Parathyroid adenoma (tissue), 2 donors: ENCODE results near the gene PTX4.
"Not testable (repeated sequence)": the region's sequence is repeated elsewhere in the genome, so short reads cannot be mapped to it uniquely, and the experiment has no call there.

Experiments used
- H2AFZ ChIP-seq: fragments of 300-600 bp; sonication (generic); one replicate; pipeline ENCODE4 v1.7.0; 2017; ENCODE audit warnings: antibody characterized with exemption, mild to moderate bottlenecking
- H3K27ac ChIP-seq: fragments of 300-600 bp; sonication (generic); one replicate; pipeline ENCODE4 v1.7.0; 2017
- H3K27me3 ChIP-seq: fragments of 300-600 bp; sonication (generic); one replicate; pipeline ENCODE4 v1.7.0; 2017; ENCODE audit warnings: low read length; ENCODE audit not compliant: control insufficient read depth, insufficient read depth
- H3K36me3 ChIP-seq: fragments of 300-600 bp; sonication (generic); one replicate; pipeline ENCODE4 v1.7.0; 2017; ENCODE audit warnings: low read length; ENCODE audit not compliant: control insufficient read depth, insufficient read depth
- H3K4me1 ChIP-seq: fragments of 300-600 bp; sonication (generic); one replicate; pipeline ENCODE4 v1.7.0; 2017; ENCODE audit warnings: control low read depth
- H3K4me2 ChIP-seq: fragments of 300-600 bp; sonication (generic); one replicate; pipeline ENCODE4 v1.7.0; 2017; ENCODE audit warnings: low read length
- H3K4me3 ChIP-seq: fragments of 300-600 bp; sonication (generic); one replicate; pipeline ENCODE4 v1.7.0; 2017; ENCODE audit warnings: low read depth, low read length
- H3K79me2 ChIP-seq: fragments of 300-600 bp; sonication (generic); one replicate; pipeline ENCODE4 v1.7.0; 2017; ENCODE audit warnings: control low read depth
- H3K9ac ChIP-seq: fragments of 300-600 bp; sonication (generic); one replicate; pipeline ENCODE4 v1.7.0; 2017; ENCODE audit warnings: mild to moderate bottlenecking
- H3K9me3 ChIP-seq: fragments of 300-600 bp; sonication (generic); one replicate; pipeline ENCODE4 v1.7.0; 2017; ENCODE audit warnings: low read length; ENCODE audit not compliant: control insufficient read depth
- TF ChIP-seq, protein P1 (sequence below): fragments of 300-600 bp; sonication (generic); IDR thresholded peaks from one replicate; pipeline ENCODE4 v1.7.0; 2017; ENCODE audit warnings: antibody characterized with exemption, mild to moderate bottlenecking
- donor health status: primary hyperparathyroidism.

PTX4 gene

DNA sequence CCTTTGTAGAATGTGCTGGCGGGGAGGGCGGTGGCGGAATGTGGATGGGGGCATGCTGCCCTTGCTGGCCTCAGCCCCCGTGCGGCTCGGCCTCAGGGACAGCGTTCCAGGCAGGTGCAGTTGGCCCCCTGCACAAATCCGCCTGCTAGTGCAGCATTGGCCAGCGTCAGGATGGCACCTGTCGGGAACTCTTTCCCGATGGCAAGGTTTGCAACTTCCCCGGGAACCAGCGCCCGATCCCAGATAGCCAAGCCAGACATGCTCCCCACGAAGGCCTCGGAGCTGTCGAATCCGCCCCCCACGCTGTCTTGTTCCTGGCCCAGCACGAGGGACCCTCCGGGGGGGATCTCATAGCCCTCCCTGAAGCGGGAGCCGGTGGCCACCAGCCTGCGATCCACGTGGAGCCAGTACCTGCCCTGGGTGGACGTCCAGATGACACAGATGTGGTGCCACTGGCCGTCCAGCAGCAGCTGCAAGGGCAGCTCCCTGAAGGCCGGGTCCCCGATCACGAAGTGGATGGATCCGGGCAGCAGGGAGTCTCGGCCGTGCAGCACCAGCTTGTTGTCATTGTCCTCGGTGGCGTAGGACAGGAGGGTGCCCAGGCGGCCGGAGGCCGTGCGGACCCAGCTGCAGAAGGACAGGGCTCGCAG lies 2.8 kb downstream of the PTX4 start:
- no peak overlapping the region for H2AFZ ChIP-seq
- H3K4me1 ChIP-seq: no peaks in the 10 kb centered on the region
- H3K9me3 ChIP-seq: no peaks in the 10 kb centered on the region
- H3K27ac ChIP-seq: no peak overlapping the region
- TF ChIP-seq, protein P1, sequence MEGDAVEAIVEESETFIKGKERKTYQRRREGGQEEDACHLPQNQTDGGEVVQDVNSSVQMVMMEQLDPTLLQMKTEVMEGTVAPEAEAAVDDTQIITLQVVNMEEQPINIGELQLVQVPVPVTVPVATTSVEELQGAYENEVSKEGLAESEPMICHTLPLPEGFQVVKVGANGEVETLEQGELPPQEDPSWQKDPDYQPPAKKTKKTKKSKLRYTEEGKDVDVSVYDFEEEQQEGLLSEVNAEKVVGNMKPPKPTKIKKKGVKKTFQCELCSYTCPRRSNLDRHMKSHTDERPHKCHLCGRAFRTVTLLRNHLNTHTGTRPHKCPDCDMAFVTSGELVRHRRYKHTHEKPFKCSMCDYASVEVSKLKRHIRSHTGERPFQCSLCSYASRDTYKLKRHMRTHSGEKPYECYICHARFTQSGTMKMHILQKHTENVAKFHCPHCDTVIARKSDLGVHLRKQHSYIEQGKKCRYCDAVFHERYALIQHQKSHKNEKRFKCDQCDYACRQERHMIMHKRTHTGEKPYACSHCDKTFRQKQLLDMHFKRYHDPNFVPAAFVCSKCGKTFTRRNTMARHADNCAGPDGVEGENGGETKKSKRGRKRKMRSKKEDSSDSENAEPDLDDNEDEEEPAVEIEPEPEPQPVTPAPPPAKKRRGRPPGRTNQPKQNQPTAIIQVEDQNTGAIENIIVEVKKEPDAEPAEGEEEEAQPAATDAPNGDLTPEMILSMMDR: no peak
- H3K4me2 ChIP-seq: no peak overlapping the region
- H3K9ac ChIP-seq: no peak overlapping the region
- no peaks in the 10 kb centered on the region for H3K36me3 ChIP-seq
- no peaks in the 10 kb centered on the region for H3K79me2 ChIP-seq
- no peak overlapping the region for H3K4me3 ChIP-seq
- H3K27me3 ChIP-seq: no peaks in the 10 kb centered on the region

DNA sequence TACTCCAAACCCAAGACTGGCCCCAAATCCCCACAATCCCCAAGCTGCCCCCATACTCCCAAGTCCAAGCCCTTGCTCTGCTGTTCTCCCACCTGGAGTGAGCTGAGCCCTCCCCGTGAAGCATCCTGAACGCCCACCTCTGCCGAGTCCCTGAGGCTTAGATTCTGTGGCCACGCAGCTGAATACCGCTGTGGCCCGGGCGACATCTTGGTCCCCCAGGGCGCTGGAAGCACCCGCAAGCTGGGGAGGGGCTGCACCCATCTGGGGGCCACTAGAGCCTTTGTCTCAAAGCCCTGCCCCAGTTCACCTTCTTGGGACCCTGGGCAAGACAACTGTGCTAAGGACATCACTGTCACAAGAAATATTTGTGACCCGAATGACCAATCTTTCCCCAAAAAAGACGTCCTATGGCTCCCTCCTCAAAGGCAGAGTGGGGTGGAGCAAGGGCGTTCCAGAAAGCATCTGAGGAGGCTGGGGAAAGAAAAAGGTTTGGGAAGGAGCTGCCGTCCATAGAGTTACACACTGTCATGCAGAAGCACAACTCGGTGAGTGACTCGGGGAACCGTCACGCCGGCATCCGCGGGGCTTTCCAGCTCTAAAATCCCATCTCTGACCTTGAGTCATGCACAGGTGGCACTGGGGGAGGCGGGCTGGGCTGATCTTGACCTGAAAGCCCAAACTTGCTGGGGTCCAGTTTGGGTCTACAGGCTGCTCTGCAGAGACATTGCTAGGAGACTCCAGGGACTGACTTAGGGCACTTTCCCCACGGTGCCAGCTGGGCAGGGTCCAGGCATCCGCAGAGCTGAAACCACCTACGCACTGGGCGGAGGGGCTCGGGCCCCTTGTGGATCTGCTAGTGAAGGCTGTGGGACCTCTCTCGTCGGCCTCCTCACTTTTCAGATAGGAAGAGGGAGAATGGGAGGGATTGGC lies 6.6 kb downstream of the PTX4 start:
- Histone ChIP-seq H3K9ac (no peak overlapping the region), H3K27ac (no peak overlapping the region), H3K4me2 (no peak overlapping the region), H3K79me2 (no peaks in the 10 kb centered on the region), H3K36me3 (no peaks in the 10 kb centered on the region), H3K27me3 (no peaks in the 10 kb centered on the region), H2AFZ (no peak overlapping the region), H3K9me3 (no peaks in the 10 kb centered on the region), H3K4me3 (no peak overlapping the region), H3K4me1 (no peaks in the 10 kb centered on the region)
- TF ChIP-seq, protein P1: no peak

DNA sequence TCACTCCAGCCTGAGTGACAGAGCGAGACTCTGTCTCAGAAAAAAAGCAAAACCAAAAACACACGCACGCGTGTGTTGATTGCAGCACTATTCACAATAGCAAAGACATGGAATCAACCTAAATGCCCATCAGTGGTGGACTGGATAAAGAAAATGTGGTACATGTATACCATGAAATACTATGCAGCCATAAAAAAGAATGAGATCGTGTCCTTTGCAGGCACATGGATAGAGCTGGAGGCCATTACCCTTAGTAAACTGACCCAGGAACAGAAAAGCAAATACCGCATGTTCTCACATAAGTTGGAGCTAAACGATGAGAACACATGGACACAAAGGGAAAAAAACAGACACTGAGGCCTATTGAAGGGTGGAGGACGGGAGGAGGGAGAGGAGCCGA lies 9.8 kb downstream of the PTX4 start:
- not testable (repeated sequence) for H3K27ac ChIP-seq, H3K4me1 ChIP-seq, H3K27me3 ChIP-seq, H2AFZ ChIP-seq, H3K9me3 ChIP-seq, H3K4me2 ChIP-seq, H3K9ac ChIP-seq, H3K79me2 ChIP-seq, H3K4me3 ChIP-seq, H3K36me3 ChIP-seq

DNA sequence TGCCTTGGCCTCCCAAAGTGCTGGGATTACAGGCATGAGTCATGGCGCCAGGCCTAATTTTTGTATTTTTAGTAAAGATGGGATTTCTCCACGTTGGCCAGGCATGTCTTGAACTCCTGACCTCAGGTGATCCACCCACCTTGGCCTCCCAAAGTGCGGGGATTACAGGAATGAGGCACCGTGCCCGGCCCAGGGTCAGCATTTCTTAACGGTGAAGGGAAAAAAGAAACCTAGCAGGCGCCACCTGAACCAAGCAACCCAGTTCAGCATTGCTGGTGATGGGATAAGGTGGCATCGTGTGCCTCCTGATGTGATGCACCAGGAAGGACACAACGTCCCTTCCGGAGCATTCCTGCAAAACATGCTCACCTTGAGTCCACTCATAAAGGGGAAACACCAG lies 11.7 kb downstream of the PTX4 start:
- Histone ChIP-seq H3K4me2 (no peak overlapping the region), H3K79me2 (peaks cover 17% of the 10 kb centered on the region), H3K4me1 (peaks cover 4% of the 10 kb centered on the region), H3K9me3 (no peaks in the 10 kb centered on the region), H3K36me3 (no peaks in the 10 kb centered on the region), H3K9ac (no peak overlapping the region), H2AFZ (no peak overlapping the region), H3K27me3 (no peaks in the 10 kb centered on the region), H3K4me3 (no peak overlapping the region), H3K27ac (no peak overlapping the region)
- TF ChIP-seq, protein P1: no peak

DNA sequence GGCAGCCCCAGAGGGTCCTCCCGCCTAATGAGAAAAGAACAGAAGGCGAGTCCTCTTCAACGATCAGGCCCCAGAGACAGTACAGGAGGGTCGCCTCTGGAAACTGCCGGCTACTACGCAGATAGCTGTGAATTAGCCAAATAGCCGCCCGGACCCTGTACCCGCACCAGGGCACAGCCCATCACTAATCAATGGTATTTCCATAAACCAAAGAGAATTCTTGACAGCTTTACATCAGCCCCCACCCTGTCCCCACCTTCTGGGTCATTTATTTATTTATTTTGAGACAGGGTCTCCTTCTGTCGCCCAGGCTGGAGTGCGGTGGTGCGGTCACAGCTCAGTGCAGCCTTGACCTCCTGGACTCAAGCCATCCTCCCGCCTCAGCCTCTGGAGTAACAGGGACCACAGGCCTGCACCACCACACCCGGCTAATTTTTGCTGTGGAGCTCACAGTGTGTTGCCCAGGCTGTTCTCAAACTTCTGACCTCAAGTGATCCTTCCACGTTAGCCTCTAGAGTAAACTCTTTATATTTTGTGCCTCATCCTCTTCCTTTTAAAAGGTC lies 13.1 kb downstream of the PTX4 start:
- H3K79me2 ChIP-seq: peaks cover 17% of the 10 kb centered on the region
- peak overlapping the region; percentile 90 for H2AFZ ChIP-seq
- peak overlapping the region; percentile 91 for H3K9ac ChIP-seq
- H3K4me1 ChIP-seq: peaks cover 4% of the 10 kb centered on the region
- H3K4me2 ChIP-seq: peak overlapping the region; percentile 99
- no peaks in the 10 kb centered on the region for H3K36me3 ChIP-seq
- H3K27ac ChIP-seq: peak overlapping the region; percentile 63
- H3K4me3 ChIP-seq: peak overlapping the region; percentile 96
- TF ChIP-seq, protein P1: no peak
- no peaks in the 10 kb centered on the region for H3K9me3 ChIP-seq
- H3K27me3 ChIP-seq: no peaks in the 10 kb centered on the region
